Posterior vena cava (tissue), 2 donors: ENCODE measurements around the gene TTLL8. TPM values are rescaled to one million over a fixed set of nuclear protein-coding genes. Genes with fewer than 3 reads are reported as not detected.
A peak's percentile ranks its signal among the peaks of the same experiment; 100 is the strongest.
"Not testable (repeated sequence)": the region's sequence is repeated elsewhere in the genome, so short reads cannot be mapped to it uniquely, and the experiment has no call there.

Experiments
- DNase-seq: peaks from one replicate; pipeline ENCODE4 v3.0.0-alpha.2; 2020; ENCODE audit warnings: low spot score
- intact Hi-C, 2 donors: fragments of 100-400 bp; cut with DNase I; formaldehyde crosslinking; loops; one replicate each; pipeline versions ENCODE4 v1.14.1 to v1.14.2; 2022 to 2023
- total RNA-seq, 2 donors: library from RNA; stranded (reverse); fragmentation: NEBNext Ultra II Directional; extraction: Animal tissue kit (Norgen Biotek cat#: 25700); gene quantifications; one replicate each; pipeline ENCODE4 v1.2.1, GENCODE V29; 2021
- donor health status: DM: yes; HTN: yes; CAD: no.
- donor health status: DM: yes; HTN: yes; CAD: no.

The TTLL8 gene
- total RNA-seq, 2 donors from 2014 or later = not detected

DNA sequence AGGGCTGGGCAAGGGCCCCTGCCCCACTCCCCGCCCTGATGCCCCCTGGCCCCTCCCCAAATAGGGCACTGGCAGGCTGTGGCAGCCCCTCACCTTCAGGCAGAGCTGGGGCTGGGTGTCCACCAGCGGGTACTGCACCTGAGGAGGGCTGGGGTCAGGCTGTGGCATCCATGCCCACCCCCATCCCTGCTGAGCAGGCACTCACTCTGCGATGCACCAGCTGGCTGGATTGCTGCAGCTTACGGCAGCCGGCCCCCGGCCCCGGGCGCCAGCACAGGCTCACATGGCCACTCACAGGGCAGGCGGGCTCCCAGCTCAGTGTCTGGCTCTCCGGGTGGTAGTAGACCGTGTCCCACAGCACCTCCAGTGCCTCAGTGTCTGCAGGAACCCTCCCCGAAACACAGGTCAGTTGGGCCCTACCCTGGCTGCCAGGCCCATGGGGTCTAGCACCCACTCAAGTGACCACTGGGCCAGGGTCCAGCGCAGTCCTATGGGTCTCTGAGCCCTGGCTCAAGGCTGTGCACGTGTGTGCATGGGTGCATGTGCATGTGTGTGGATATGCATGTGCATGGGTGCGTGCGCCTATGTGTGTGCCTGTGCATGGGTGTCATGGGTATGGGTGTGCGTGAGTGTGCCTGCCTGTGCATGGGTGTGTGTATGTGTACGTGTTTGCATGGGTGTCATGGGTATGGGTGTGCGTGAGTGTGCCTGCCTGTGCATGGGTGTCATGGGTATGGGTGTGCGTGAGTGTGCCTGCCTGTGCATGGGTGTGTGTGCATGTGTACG is 60.0 kb downstream of the TTLL8 start:
- peak; percentile 60 for DNase-seq
- intact Hi-C loops = no loop called here

DNA sequence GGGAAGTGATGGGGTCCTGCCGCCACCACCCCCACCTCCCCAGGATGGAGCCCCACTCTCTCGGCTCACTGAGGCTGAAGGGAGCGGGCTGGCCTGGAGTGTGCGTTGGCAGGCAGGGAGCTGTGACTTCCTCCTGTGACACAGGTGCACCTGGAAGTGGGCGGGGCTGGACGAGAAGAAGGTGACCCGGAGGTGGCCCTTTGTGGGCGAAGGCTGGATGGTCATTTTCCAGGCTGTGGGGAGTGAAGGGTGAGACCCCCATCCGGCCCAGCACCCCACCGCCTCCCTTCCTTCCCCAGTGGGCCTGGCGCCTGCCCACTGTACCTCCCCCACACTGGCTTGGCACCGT is 60.9 kb downstream of the TTLL8 start:
- no peak for DNase-seq
- intact Hi-C loops = no loop called here

- peak; percentile 80 for DNase-seq
- intact Hi-C loops = no loop called here
Observed at GRCh38 chr22:49996518-49997250, 61.4 kb downstream of the TTLL8 start.

GRCh38 chr22:49996119-49996517 is 62.0 kb downstream of the TTLL8 start:
- intact Hi-C loops = no loop called here
- DNase-seq = no peak

DNA sequence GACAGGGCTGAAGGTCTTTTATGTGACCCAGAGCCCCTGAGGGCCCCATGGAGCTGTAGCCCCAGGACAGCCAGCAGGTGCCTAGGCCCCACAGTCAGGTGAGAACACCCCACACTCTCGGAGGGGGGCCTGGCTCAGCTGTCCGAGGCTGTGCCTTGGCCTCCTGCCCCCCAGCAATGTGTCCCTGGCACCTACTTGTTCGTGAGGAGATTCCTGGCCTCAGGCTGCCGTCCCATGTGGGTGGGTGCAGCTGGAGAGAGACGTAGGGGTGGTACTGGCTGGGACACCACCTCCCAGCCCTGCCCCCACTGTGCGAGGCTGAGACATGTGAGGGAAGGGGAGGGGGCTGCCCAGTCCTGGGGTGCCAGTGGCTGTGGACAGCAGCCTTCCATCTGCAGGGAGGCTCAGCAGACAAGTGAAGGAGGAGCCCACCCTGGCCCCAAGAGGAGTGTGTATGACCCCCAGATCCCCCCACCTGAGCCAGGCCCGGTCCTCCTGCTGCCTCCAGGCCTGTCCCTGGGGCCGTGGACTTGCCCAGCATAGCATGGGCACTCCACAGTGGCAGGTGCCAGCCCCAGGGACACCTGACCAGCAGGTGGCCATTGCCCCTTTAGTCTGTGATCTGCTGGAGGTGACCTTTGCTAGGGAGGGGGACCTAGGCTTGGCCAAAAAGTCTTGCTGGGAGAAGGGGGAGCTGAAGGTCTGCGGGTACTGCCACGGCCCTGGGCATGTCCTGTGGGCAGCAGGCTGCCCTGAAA is 62.6 kb downstream of the TTLL8 start:
- intact Hi-C loops = no loop called here
- peak; percentile 73 for DNase-seq

DNA sequence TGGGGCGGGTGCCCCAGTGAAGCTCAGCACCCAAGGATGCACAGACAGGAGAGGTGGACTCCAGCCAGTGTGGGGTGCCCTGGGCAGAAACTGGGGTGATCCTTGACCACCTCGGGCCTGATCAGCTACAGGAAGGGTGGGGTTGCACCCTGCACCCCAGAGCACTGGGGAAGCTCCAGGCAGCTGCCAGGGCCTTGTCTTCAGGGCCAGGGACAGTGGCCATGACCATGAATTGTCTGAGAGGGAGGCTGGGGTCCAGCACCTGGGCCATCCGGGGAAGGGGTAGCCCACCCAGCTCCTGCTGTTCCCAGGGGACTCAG is 63.1 kb downstream of the TTLL8 start:
- peak; percentile 69 for DNase-seq
- intact Hi-C loops = no loop called here

DNA sequence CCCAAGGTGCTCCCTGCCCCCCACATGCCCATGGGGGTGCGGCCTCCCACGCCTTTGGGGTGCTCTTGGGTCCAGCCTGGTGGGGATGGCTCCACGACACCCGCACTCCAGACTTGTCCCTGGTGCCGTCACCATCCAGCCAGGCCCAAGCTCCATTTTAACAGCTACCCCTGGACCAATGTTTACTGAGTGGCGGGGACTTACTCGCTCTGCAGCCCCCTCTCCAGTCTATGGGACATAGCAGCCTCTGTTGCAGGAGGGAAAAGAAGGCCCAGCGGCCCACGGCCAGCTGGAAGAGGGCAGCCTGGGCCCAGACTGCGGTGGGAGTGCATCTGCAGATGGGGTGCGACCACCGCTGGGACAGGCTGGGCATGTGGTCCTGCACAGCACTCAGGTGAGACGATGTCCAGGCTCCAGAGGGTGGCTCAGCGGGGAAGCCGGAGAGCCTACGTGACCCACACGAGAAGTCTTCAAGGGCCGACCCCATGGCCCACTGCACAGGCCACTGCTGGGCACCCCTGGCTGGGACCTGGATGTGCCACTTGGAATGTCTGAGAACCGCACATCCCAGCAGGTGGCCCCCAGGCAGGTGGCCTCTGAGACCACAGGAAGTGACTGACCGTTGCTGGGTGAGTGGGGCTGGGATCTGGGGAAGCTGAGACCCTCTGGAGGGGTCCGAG is 63.6 kb downstream of the TTLL8 start:
- DNase-seq = peak; percentile 71

GRCh38 chr22:49993649-49994360 is 64.3 kb downstream of the TTLL8 start:
- peak; percentile 70 for DNase-seq
- intact Hi-C loops = no loop called here

More for the DNA sequence above, 63.6 kb downstream of the TTLL8 start:
- intact Hi-C loops = no loop called here

DNA sequence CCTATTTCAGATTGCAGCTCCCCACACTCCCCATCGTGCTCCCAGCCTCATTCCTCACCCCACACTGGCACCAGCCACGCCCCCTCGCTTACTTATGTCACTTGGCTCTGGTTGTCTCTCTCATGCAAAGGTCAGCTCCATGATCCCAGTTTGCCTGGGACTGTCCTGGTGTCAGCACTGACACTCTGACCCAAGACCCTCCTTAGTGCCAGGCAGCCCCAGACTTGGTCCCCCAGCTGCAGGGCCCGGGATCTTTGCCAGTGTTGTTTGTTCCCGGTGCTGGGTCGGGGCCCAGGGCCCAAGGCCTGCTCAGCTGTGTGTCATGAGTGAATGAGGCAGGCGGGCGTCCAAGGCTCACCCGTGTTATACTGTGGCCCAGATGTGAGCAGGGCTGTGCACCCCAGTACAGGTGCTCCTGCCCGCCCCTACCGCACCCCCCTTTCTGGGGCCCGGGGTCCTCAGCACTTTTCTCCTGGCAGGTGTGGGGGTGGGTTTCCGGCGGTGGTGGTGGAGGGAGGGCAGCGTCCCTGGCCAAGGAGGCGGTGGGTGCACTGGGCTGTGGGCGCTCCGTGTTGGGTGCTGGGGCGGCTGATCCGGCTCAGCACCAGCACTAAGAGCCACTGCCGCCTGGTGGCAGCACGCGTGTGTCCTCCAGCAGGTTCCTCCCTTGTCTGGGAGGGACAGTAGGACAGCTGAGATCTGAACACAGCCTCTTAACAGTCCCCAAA is 65.0 kb downstream of the TTLL8 start:
- intact Hi-C loops = no loop called here
- peak; percentile 87 for DNase-seq

DNA sequence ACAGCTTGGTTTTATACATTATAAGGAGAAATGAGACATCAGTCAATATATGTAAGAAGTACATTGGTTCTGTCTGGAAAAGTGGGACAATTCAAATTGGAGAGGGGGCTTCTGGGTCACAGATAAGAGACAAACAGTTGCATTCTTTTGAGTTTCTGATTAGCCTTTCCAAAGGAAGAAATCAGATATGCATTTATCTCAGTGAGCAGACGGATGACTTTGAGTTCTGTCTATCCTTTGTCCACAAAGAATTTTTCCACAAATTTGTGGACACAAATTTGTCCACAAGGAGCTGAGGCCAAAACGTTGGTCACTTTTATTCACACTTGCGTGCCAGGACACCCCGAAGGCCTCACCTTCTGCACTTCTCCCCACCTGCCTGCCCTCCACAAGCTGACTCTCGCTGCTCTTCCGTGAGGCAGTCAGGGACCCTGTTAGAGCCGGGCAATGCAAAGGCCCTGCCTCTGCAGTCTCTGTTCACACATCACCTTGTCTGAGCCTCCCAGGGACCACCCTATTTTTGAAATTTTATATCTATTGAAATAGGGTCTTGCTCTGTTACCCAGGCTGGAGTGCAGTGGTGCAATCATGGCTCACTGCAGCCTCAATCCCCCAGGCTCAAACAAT is 66.1 kb downstream of the TTLL8 start:
- intact Hi-C loops = no loop called here
- no peak for DNase-seq

DNA sequence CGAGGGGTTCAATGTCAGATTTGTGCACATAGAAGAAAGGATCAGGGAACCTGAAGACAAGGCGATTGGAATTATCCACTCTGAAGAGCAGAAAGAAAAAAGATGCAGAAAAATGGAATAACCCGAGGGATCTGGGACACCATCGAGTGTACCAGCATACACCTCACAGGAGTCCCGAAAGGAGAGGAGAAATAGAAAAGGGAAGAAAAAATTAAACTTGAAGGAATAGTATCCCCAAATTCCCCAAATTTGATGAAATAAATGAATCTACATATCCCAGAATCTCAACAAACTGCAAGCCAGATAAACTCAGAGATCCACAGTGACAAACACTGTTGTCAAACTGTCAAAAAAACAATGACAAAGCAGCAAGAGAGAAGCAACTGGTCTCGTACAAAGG is 66.9 kb downstream of the TTLL8 start:
- intact Hi-C loops = no loop called here
- DNase-seq = no peak

GRCh38 chr22:49989826-49990225 is 68.3 kb downstream of the TTLL8 start:
- intact Hi-C loops = not testable (repeated sequence)
- peak; percentile 58 for DNase-seq

- no peak for DNase-seq
- intact Hi-C loops = no loop called here
Observed at GRCh38 chr22:49986325-49986724, 71.8 kb downstream of the TTLL8 start.

DNA sequence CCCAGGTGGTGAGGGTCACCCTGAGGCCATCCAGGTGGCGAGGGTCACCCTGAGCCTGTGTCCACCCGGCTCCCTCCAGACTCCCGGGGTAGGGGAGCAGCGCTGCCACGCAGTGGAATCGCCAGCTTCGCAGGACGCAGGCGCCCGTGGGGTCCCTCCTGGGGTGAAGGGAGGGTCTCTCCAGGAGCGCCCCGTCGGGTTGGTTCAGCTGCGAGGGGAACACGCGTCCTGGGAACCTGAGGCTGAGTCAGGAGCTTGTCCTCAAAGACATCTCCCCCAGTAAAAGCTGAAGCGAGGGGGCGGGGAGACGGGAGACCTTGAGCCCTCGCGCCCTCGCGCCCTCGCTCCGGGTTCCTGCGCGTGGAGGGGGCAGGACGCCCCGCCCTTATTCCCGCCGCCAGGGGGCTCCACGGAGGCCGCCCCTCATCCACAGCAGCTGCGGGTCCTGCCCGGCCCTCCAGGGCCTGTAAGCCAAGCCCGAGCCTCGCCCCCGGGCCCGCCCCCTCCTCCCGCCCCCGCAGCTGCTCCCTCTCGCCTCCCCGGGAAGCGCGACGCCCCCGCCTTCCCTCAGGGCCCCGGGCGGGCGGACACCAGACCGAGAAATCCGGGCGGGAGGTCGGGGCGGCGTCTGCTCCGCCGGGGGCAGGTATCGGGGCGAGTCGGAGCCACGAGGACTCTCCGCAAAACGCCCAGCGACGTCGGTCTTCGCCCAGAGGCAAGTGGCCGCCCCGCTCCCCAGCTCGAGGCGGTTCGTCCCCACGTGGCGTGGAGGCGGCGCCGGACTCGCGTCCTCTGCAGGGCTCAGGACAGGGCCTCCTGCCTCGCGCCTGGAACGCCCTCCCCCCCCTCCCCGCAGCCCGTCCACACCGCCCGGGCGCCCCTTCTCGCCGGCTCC is 74.7 kb downstream of the TTLL8 start:
- intact Hi-C loops = no loop called here
- DNase-seq = peak; percentile 80

DNA sequence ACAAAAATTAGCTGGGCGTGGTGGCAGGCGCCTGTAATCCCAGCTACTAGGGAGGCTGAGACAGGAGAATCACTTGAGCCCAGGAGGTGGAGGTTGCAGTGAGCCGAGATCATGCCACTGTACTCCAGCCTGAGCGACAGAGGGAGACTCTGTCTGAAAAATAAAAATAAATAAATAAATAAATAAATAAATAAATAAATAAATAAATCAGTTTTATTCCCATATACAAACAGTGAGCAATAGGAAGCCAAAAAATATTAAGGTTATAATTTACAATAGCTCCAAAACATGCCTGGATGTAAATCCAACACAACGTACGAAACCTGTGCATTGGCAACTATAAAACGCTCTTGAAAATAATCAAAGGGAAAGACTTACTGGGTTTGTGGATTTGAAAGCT is 76.3 kb downstream of the TTLL8 start:
- DNase-seq, intact Hi-C loops: not testable (repeated sequence)

DNA sequence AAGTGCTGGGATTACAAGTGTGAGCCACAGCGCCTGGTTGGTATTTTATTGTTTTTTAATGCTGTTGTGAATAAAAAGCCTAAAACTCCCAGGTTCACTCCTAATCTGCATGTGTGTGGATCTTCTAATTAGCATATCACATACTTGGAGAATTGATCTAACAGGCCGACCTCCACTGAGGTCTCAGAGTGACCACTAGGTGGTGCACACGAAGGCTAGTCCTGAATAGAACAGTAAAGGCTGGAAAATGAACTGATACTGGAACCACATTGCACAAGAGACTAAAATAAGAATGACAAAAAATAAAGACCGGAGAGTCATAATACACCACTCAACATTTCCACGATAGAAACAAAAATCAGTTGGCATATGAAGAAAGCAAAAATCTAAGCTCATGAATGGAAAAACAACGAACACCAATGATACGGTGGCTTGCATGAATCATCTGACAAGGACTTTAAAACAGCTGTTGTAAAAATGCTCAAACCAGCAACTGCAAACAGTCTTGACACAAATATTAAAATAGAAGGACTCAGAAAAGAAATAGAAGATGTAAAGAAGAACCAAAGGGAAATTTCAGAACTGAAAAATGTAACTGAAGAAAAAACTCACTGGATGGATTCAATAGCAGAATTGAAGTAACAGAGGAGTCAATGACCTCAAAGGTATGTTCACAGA is 78.4 kb downstream of the TTLL8 start:
- intact Hi-C loops = loop anchor here in 1 of 2 donors (5.0 kb wide), 1 partner anchor 37 kb away; no protein-coding TSS in a partner anchor

More for the DNA sequence above, 78.4 kb downstream of the TTLL8 start:
- DNase-seq = peak; percentile 68
